Measurements from ENCODE around the gene MAST2.

DNA sequence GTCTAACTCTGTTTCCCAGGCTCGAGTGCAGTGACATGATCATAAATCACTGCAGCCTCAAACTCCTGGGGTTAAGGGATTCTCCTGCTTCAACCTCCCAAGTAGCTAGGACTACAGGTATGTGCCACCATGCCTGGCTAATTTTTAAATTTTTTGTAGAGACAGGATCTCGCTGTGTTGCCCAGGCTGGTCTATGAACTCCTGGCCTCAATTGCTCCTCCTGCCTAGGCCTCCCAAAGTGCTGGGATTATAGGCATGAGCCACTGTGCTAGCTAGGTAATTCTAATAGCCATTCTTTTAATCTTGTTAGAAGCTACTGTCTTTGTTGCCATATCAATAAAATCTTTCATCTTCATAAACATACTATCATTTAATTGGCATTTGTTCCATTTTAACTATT is 13.8 kb upstream of the MAST2 start:
- TF ChIP-seq, protein P1, sequence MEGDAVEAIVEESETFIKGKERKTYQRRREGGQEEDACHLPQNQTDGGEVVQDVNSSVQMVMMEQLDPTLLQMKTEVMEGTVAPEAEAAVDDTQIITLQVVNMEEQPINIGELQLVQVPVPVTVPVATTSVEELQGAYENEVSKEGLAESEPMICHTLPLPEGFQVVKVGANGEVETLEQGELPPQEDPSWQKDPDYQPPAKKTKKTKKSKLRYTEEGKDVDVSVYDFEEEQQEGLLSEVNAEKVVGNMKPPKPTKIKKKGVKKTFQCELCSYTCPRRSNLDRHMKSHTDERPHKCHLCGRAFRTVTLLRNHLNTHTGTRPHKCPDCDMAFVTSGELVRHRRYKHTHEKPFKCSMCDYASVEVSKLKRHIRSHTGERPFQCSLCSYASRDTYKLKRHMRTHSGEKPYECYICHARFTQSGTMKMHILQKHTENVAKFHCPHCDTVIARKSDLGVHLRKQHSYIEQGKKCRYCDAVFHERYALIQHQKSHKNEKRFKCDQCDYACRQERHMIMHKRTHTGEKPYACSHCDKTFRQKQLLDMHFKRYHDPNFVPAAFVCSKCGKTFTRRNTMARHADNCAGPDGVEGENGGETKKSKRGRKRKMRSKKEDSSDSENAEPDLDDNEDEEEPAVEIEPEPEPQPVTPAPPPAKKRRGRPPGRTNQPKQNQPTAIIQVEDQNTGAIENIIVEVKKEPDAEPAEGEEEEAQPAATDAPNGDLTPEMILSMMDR (IDR thresholded peaks at IDR 0.05) = no peak
- TF ChIP-seq POLR2A (IDR thresholded peaks at IDR 0.05) (no peak), POLR2AphosphoS5 (IDR thresholded peaks at IDR 0.05) (no peak)

Data from prostate gland (tissue), 2 donors.